ENCODE data around the gene MAPK12. TPM values are rescaled to one million over a fixed set of nuclear protein-coding genes. Genes with fewer than 3 reads are reported as not detected.

Gene MAPK12
- total and polyA plus RNA-seq, 12 donors, result 10.6 to 23.0 (median 16.1) TPM

GRCh38 chr22:50242406-50242949 is 19.0 kb downstream of the MAPK12 start:
- no peak overlapping the region for H3K27ac ChIP-seq
- H3K9me3 ChIP-seq, result no peaks in the 10 kb centered on the region
- peak overlapping the region; percentile 6 to 100 (median 76) for H3K4me3 ChIP-seq
- WGBS, 2 donors, result 68 to 72% methylated on average over 14 of the region's 14 CpGs
- DNase-seq (no peak), ATAC-seq (no peak)
- TF ChIP-seq CTCF (IDR thresholded peaks at IDR 0.05), result no peak
- no peaks in the 10 kb centered on the region for H3K27me3 ChIP-seq
- peaks cover 29 to 51% (median 47%) of the 10 kb centered on the region in 9 donors for H3K4me1 ChIP-seq
- intact Hi-C loops (cut with DNase I), result loop anchor here in 5 of 10 donors (5.0 to 10.0 kb wide), 3 partner anchors 262 to 380 kb away; partner anchors contain the start of genes LMF2 (in 4 of the 5), NCAPH2 (in 4 of the 5) and SCO2 (in 1 of the 5)
- H3K36me3 ChIP-seq, result peaks cover 0 to 49% (median 8%) of the 10 kb centered on the region in 9 donors

- ATAC-seq (no peak), DNase-seq (no peak)
- H3K9me3 ChIP-seq, result no peaks in the 10 kb centered on the region
- no peak overlapping the region for H3K4me3 ChIP-seq
- WGBS, 2 donors, result 85 to 91% methylated on average over 9 of the region's 9 CpGs
- H3K27ac ChIP-seq, result no peak overlapping the region
- no peak for TF ChIP-seq CTCF (IDR thresholded peaks at IDR 0.05)
- H3K36me3 ChIP-seq, result peaks cover 0 to 54% (median 8%) of the 10 kb centered on the region in 9 donors
- no peaks in the 10 kb centered on the region for H3K27me3 ChIP-seq
- H3K4me1 ChIP-seq, result peaks cover 21 to 34% (median 32%) of the 10 kb centered on the region in 9 donors
- intact Hi-C loops (cut with DNase I), result no loop called here
Measured at GRCh38 chr22:50238755-50239154, 22.7 kb downstream of the MAPK12 start.

GRCh38 chr22:50236731-50237409 is 24.6 kb downstream of the MAPK12 start:
- H3K27ac ChIP-seq, result no peak overlapping the region
- DNase-seq, result no peak
- no peaks in the 10 kb centered on the region for H3K9me3 ChIP-seq
- no peak overlapping the region for H3K4me3 ChIP-seq
- H3K27me3 ChIP-seq, result no peaks in the 10 kb centered on the region
- H3K36me3 ChIP-seq, result peaks cover 0 to 72% (median 8%) of the 10 kb centered on the region in 9 donors
- ATAC-seq, result no peak
- H3K4me1 ChIP-seq, result peaks cover 6 to 15% (median 13%) of the 10 kb centered on the region in 9 donors
- WGBS, 2 donors, result 67 to 73% methylated on average over 11 of the region's 11 CpGs
- TF ChIP-seq CTCF (IDR thresholded peaks at IDR 0.05), result peak in 6 of 9 donors; percentile 7 to 42 (median 14)
- intact Hi-C loops (cut with DNase I), result no loop called here

GRCh38 chr22:50233223-50233622 is 28.3 kb downstream of the MAPK12 start:
- DNase-seq, result no peak
- H3K36me3 ChIP-seq, result peaks cover 0 to 81% (median 5%) of the 10 kb centered on the region in 9 donors
- WGBS, 2 donors, result 89 to 91% methylated on average over 18 of the region's 18 CpGs

More at GRCh38 chr22:50233223-50233622, 28.3 kb downstream of the MAPK12 start:
- Histone ChIP-seq H3K4me3 (no peak overlapping the region), H3K9me3 (no peaks in the 10 kb centered on the region), H3K27ac (no peak overlapping the region), H3K27me3 (no peaks in the 10 kb centered on the region), H3K4me1 (no peaks in the 10 kb centered on the region)
- intact Hi-C loops (cut with DNase I), result no loop called here
- ATAC-seq, result no peak
- no peak for TF ChIP-seq CTCF (IDR thresholded peaks at IDR 0.05)

Measured in heart right ventricle (tissue), 16 donors.